Measurements from ENCODE around the gene RENBP.
"Not testable (repeated sequence)": the region's sequence is repeated elsewhere in the genome, so short reads cannot be mapped to it uniquely, and the experiment has no call there.

Gene RENBP

GRCh38 chrX:153944140-153944799 is at the start of gene RENBP:
RENBP (minus strand) TSS chrX:153944643; CDS start chrX:153944610, 33 bp downstream.
- peak; percentile 39 for DNase-seq (ENCODE audit: low spot score)

GRCh38 chrX:153993978-153994377 is 49.5 kb upstream of the RENBP start:
- DNase-seq (ENCODE audit: low spot score) = no peak

DNA sequence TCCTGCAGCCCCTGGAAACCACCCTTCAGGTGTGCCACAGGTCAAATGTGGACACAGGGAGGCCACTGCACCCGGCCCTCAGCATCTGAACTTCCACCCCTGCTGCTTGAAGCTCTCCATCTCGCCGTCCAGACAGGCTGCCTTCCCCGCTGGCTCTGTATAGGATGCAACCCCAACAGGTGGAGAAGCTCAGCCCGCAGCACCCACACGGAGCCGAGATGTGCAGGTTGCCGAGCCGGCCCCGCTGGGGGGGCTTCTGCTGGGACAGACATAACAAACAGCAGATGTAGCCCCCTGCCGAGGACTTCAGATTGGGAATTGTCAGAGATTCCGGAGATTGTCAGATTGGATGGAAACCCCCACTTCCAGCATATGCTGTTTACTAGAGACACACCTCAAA is 48.6 kb upstream of the RENBP start:
- no peak for DNase-seq (ENCODE audit: low spot score)

- no peak for DNase-seq (ENCODE audit: low spot score)
Measured at GRCh38 chrX:153992180-153992579, 47.7 kb upstream of the RENBP start.

DNA sequence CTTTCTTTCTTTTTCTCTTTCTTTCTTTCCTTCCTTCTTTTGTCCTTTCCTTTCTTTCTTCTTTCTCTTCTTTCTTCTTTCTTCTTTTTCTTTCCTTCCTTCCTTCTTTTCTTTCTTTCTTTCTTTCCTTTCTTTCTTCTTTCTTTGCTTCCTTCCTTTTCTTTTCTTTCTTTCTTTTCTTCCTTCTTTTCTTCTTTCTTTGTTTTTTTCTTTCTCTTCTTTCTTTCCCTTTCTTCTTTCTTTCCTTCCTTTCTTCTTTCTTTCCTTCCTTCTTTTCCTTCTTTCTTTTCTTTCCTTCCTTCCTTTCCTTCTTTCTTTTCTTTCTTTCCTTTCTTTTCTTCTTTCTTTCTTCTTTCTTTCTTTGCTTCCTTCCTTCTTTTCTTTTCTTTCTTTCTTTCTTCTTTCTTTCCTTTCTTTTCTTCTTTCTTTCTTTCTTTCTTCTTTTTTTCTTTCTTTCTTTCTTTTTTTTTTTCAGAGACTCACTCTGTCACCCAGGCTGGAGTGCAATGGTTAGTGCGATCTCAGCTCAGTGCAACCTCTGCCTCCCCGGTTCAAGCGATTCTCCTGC is 46.7 kb upstream of the RENBP start:
- DNase-seq (ENCODE audit: low spot score) = no peak

- no peak for DNase-seq (ENCODE audit: low spot score)
Measured at GRCh38 chrX:153989973-153990655, 45.7 kb upstream of the RENBP start.

GRCh38 chrX:153988493-153988892 is 44.0 kb upstream of the RENBP start:
- no peak for DNase-seq (ENCODE audit: low spot score)

- no peak for DNase-seq (ENCODE audit: low spot score)
Measured at GRCh38 chrX:153984351-153985178, 40.1 kb upstream of the RENBP start.

- DNase-seq (ENCODE audit: low spot score) = no peak
Measured at GRCh38 chrX:153983321-153983801, 38.9 kb upstream of the RENBP start.

DNA sequence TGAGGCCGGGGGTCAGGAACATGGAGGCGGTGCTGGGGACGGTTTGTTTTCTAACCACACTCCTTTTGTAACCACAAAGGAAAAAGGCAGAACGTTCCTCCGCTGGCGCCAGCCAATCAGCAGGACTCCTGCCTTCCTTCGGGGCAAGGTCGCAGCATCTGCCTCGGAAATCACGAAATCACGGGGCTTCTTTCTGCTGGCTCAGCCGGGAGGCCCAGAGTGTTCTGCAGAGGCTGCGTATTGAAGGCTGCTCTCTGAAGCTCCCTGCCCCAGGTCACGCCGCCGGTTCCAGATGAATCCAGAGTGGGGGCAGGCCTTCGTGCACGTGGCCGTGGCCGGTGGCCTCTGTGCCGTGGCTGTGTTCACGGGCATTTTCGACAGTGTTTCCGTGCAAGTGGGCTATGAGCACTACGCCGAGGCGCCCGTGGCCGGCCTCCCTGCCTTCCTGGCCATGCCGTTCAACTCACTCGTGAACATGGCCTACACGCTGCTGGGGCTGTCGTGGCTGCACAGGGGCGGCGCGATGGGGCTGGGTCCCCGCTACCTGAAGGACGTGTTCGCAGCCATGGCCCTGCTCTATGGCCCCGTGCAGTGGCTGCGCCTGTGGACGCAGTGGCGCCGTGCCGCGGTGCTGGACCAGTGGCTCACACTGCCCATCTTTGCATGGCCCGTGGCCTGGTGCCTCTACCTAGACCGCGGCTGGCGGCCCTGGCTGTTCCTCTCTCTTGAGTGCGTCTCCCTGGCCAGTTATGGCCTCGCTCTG is 37.5 kb upstream of the RENBP start:
- DNase-seq (ENCODE audit: low spot score) = no peak

DNA sequence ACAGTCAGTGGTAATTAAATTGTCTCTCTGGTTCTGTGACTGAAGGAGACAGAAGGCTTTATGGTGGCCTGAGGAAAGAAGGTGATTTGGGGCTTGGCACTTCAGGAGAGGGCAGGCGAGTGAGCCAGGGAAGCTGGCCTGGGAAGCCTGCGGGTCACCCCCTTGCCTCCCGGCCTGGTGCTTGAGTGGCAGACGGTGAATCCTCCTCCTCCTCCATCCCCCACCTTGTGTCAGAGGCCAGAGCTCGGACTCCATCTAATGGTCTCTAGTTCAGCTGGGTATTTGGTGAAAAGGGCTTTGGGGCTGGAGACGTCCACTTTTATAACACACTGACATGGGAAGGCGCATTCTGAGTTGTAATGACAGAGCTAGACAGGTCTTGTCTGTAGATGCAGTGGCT is 36.8 kb upstream of the RENBP start:
- DNase-seq (ENCODE audit: low spot score) = no peak

DNA sequence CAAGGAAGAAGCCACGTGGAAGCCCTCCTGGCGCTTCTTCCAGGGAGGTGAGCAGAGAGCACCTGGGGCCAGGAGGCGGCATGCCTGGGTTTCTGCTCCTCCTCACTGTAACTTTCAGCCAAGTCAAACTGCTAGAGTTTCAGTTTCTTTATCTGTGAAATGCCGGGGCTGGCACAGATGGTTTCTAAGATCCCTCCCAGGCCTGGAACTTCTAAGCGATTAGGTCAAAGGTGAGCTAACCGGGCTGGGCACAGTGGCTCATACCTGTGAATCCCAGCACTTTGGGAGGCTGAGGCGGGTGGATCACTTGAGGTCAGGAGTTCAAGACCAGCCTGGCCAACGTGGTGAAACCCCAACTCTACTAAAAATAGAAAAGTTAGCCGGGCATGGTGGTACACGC is 36.0 kb upstream of the RENBP start:
- DNase-seq (ENCODE audit: low spot score) = not testable (repeated sequence)

- no peak for DNase-seq (ENCODE audit: low spot score)
Measured at GRCh38 chrX:153974726-153975286, 30.4 kb upstream of the RENBP start.

- no peak for DNase-seq (ENCODE audit: low spot score)
Measured at GRCh38 chrX:153974003-153974725, 29.7 kb upstream of the RENBP start.

GRCh38 chrX:153973127-153974002 is 28.9 kb upstream of the RENBP start:
- no peak for DNase-seq (ENCODE audit: low spot score)

DNA sequence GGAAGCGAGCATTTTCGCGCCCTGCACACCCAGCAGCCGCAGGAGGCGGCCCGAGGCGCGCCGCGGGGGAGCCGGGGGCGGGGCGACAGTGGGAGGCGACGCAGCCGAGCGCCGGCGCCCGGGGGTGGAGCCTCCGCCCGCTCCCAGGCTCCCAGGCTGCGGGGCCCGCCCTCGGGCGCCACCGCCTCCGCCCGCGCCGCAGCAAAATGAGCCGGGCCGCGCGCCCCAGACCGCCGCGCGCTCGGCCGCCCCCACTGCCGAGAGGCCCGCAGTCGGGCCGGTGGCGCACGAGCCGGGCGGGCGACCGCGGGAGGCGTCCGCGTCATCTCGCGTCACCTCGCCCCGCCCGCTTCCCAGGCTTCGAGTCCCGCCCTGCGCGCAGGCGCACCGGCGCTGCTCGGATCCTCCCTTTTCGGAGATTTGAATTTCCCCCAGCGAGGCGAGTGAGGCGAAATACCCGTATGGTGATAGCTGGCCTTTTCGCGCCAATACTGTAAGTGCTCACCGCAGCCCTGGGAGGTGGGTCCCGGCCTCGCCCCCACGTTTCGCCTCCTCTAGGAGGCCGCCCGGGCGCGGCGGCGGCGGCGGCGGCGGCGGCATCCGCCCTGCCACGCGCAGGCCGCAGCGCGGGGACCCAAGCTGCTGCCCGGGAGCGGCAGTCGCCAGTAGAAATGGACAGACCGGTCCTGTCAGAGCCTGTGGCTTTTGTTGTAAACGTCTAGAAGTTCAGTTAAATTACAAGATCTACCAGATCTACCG is 28.1 kb upstream of the RENBP start, which contains the start of gene TMEM187:
Gene TMEM187 (plus strand): TSS at position 387 of the 759 bp plus-strand sequence. CDS start 9,309 bp downstream, outside the sequence.
- DNase-seq (ENCODE audit: low spot score) = peak; percentile 80

DNA sequence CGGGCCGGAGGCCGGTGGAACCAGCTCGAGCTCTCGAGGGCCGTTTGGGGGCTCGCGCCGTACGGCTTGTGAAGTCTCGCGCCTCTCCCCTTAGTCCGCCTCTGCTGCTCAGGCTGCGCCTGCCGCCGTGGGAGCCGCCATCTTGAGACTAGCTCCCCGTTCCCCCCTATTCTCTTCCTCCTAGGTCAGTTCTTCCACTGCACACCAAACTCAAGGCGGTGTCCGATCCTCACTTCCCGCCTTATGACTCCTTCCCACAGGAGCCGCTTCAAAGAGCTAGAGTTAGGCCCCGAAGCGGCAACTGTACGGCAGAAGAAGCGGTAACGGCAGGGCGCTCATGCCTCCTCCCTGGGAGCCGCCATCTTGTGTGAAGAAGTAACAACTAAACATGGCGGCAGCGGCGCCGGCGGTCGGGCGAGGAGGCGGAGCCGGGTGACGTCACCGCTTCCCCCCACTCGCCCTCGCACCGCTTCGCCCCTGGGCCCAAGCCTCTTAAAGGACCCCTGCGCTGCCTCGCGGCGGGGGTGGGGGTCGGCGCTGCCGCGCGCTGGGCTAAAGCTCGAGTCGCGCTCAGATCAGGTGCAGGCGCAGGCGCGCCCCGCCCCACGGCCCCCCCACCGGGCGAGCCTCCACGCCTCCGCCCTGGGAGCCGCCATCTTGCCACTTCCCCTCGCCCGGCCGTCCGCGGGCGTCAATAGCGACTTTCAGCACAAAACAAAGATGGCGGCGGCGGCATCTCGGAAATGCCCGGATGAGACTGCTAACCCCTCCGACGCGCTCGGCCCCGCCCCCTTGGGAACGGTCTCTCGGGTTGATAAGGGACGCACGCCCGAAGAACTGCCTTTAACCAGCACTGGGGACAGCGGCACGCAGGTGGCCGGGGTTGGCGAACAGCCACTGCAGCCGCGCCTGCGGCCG is 27.3 kb upstream of the RENBP start, which contains the start of gene HCFC1:
Gene HCFC1 (minus strand): TSS at position 369 of the 918 bp plus-strand sequence. CDS start 978 bp downstream, outside the sequence.
- peak; percentile 58 for DNase-seq (ENCODE audit: low spot score)

DNA sequence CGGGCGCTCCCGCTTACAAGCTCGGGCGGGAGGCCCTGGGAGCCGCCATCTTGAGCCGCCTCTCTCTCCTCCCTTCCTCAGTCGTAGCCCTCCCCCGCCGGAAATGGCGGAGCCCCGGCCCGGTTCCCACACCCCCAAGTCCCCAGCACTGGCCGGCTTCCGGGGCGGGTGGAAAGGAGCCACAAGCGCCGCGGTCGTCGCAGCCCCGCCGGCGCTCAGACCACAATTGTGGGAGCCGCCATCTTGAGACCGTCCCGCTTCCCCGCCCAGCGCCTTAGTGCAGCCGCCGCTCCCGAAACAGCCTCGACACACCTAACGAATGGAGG is 26.6 kb upstream of the RENBP start:
- DNase-seq (ENCODE audit: low spot score) = peak; percentile 56

All from iPS-NIHi11 (cell line).